GM23338 (cell line): ENCODE data around the gene FHIT.

Experiments used
- EZH2 ChIP-seq: fragments of 200-600 bp; sonication (generic); IDR thresholded peaks from one replicate; pipeline ENCODE4 v1.8.0; 2017; ENCODE audit warnings: antibody characterized with exemption, mild to moderate bottlenecking, low read depth; ENCODE audit not compliant: unreplicated experiment
- POLR2AphosphoS5 ChIP-seq: IDR thresholded peaks from 2 replicates; pipeline ENCODE4 v1.6.1; 2016; ENCODE audit warnings: antibody characterized with exemption, low read depth
- TF ChIP-seq, protein P1 (sequence below), 2 experiments: fragments of 200-600 bp in 1 of 2; sonication (generic) in 1 of 2; conservative IDR thresholded peaks; 2 replicates each; pipeline versions ENCODE4 v1.5.1 to v1.6.1; 2016 to 2017; ENCODE audit warnings: antibody characterized with exemption in 2 of 2, low read depth in 2 of 2, mild to moderate bottlenecking in 2 of 2, moderate library complexity in 1 of 2

GRCh38 chr3:59758672-59759071 lies 1492.6 kb downstream of the FHIT start:
- TF ChIP-seq, protein P1, sequence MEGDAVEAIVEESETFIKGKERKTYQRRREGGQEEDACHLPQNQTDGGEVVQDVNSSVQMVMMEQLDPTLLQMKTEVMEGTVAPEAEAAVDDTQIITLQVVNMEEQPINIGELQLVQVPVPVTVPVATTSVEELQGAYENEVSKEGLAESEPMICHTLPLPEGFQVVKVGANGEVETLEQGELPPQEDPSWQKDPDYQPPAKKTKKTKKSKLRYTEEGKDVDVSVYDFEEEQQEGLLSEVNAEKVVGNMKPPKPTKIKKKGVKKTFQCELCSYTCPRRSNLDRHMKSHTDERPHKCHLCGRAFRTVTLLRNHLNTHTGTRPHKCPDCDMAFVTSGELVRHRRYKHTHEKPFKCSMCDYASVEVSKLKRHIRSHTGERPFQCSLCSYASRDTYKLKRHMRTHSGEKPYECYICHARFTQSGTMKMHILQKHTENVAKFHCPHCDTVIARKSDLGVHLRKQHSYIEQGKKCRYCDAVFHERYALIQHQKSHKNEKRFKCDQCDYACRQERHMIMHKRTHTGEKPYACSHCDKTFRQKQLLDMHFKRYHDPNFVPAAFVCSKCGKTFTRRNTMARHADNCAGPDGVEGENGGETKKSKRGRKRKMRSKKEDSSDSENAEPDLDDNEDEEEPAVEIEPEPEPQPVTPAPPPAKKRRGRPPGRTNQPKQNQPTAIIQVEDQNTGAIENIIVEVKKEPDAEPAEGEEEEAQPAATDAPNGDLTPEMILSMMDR (conservative IDR thresholded peaks at IDR 0.05; ENCODE audit: low read depth in 2 of 2), result no peak
- no peak for TF ChIP-seq POLR2AphosphoS5
- no peak for TF ChIP-seq EZH2
